ENCODE results near the gene GP1BA.
"Not testable (repeated sequence)": the region's sequence is repeated elsewhere in the genome, so short reads cannot be mapped to it uniquely, and the experiment has no call there.

The GP1BA gene

DNA sequence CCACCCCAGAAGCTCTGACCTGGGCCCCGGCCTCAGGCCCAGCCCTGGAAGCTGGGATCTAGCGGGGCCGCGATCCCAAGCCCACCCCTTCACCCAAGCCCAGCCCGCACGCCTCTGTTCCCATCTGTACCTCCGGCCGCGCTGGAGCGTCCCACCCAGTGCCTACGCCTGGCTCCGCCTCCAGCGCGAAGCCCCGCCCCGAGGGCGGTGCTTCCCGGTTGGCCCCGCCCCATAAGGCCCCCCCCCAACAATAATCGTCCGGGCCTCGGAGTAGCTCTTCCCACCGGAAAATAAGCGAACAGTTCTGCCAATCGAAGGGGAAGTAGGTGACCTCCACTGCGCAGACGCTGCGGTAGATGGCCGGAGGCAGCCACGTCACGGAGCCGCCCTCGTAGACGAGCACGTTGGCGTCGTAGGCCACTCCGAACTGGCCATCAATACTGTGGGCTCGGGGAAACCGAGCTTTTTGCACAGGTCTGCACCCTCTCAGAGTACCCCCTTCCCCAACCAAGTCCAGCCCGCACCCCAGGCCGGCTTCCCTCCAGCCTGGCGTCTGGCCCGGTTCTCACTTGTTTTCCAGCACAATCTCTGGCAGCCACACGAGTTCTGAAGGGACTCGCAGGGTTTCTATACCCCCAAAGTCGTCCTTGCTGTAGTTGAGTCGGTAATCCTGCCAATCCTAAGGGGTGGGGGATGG is 30.3 kb upstream of the GP1BA start:
- DNase-seq = peak; percentile 66

DNA sequence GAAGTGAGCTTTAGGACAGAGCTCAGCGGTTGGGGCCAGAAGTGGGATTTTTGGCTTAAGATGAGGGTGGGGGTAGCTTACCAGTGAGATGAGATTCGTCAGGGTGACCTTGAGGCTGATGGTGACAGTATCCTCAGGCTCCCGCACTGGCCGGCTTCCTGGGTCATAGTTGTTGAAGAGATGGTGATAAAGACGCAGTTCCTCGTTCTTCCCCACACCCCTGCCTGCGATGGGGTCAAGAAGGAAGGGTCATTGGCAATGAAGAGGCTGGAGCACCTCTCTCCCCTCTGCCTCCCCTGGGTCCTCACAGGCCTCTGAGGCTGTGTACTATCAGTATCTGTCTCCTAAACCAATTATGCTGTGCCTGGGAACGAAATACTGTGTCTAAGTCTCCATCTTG is 29.5 kb upstream of the GP1BA start:
- no peak for DNase-seq

DNA sequence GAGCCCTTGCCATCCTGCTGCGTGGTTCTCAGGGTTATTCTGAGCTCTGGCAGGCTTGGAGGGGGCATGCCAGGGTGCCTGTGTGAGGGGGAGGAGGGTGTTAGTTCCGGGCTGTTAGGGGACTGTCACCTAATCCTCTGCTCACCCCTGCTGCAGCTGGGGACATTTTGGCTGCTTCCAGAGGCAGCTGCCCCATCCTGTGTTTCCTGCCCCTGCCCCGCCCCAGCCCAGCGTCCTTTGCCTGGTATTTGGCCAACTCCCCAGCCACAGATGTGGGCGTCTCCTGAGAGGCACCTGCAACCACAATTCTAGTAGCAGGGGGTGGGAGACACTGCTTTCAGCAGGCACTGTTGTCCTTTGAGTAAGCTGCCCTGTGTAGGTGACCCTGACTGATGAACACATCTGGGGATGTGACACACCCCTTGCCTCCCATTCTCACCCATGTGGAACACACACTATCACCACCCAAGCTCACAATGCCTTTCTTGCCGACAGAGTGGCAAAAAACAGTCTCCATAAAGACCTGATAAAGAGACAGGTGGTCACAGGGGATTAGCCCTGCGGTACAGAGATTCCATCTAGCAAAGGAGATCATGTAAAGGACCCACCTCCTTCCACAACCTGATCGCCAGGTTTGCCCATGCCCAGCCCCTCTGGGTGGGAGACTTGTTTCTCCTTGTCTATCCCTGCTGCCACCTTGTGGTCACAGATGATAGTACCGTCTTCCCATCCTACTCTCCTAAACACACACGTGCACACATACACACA is 28.8 kb upstream of the GP1BA start, which contains the start of gene CHRNE:
Gene CHRNE, minus strand, starts transcription at position 48 of the 768 bp plus-strand sequence. Its CDS starts 35 bp downstream, at position 13.
- peak; percentile 86 for DNase-seq

DNA sequence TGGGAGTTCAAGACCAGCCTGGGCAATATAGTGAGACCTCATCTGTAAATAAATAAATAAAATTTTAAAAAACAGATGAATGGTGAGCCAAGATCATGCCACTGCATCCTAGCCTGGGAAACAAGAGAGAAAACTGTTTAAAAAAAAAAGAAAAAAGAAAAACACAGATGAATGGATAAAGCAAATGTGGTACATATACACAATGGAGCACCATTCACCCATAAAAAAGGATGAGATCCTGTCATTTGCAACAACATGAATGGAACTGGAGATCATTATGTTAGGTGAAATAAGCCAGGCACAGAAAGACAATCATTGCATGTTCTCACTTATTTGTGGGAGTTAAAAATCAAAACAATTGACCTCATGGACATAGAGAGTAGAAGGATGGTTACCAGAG is 25.4 kb upstream of the GP1BA start:
- DNase-seq = not testable (repeated sequence)

DNA sequence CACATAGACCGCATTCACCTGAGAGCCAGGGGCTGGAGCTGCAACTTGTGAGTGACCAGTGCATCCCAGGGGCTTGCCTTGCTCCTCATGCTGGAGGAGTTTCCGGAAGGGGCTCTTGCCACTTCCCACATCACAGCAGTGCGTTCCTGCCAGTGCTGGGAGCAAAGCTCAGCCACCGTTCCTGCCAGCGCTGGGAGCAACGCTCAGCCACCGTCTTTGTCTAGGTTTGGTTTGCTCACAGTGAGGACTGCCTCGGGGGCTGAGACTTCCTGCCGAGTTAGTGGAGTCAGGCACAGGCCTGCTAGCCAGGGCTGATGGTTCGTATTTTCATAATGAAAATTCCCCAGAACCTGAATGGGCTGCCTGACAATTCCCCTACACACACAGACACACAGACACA is 23.8 kb upstream of the GP1BA start:
- DNase-seq = no peak

DNA sequence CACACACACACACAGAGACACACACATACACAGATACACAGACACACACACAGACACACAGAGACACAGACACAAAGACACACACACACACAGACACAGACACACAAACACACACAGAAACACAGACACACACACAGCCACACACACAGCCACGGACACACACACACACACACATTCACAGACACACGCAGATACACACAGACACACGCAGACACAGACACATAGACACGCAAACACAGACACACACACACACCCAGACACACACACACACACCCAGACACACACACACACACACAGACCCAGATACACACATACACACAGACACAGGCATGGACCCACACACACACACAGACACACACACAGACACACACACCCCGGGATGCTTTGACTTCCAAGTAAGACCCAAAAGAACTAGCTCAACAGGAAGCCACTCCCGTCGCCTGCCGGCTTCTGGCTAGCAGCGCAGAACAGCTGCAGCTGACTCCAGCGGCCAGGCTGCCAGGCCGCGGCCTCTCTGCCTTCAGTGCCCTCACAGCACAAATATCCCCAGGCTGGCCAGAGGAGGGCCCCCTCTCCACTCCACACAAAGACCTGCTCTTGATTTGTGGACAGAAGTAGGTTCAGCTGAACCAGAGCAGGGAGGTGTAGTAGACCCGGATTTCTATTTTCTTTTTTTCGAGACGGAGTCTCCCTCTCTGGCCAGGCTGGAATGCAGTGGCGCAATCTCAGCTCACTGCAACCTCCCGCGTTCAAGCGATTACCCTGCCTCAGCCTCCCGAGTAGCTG is 23.2 kb upstream of the GP1BA start:
- peak; percentile 84 for DNase-seq

DNA sequence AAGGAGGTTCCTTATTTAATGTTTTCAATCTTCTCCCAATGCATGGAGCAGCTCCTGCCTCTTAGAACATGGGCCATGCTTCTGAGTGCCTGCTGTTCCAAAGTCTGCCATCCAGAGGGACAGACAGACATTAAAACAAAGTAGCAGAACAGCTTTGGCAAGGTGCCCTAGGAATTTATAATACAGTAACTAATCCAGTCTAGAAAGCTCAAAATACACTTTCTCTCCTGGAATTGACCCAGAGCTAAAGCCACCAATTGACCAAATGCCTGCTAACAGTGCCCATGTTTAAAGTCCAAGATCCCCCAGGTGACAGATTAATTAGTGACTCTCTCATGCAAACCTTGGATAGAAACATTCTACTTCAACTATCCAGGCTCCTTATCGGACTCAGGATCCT is 18.1 kb upstream of the GP1BA start:
- DNase-seq = no peak

DNA sequence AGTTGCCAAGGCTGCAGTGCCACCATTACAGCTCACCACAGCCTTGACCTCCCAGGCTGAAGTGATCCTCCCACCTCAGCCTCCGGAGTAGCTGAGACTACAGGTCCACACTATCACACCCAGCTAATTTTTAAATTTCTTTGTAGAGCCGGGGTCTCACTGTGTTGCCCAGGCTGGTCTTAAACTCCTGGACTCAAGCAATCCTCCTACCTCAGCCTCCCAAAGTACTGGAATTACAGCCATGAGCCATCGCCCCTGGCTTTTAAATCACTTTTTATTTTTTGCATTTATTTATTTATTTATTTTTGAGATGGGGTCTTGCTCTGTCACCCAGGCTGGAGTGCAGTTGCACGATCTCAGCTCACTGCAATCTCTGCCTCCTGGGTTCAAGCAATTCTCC is 17.5 kb upstream of the GP1BA start:
- not testable (repeated sequence) for DNase-seq

DNA sequence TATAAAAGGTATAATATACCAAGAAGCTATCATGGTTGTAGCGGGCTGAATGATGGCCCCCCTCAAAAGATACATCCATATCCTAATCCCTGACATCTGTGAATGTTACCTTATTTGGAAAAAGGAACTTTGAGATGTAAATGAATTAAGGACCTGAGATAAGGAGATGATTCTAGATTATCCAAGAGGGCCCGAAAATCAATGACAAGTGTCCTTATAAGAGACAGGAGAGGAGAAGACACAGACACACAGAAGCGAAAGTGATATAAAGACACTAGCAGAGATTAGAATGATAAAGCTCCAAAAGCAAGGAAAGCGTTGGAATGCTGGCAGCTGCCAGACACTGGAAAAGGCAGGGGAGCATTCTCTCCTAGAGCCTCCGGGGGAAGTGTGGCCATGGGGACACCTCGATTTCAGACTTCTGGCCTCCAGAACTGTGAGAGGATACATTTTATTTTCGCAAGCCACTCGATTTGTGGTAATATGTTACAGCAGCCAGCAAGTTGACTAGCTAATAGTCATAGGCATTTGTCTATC is 12.5 kb upstream of the GP1BA start:
- DNase-seq = no peak

DNA sequence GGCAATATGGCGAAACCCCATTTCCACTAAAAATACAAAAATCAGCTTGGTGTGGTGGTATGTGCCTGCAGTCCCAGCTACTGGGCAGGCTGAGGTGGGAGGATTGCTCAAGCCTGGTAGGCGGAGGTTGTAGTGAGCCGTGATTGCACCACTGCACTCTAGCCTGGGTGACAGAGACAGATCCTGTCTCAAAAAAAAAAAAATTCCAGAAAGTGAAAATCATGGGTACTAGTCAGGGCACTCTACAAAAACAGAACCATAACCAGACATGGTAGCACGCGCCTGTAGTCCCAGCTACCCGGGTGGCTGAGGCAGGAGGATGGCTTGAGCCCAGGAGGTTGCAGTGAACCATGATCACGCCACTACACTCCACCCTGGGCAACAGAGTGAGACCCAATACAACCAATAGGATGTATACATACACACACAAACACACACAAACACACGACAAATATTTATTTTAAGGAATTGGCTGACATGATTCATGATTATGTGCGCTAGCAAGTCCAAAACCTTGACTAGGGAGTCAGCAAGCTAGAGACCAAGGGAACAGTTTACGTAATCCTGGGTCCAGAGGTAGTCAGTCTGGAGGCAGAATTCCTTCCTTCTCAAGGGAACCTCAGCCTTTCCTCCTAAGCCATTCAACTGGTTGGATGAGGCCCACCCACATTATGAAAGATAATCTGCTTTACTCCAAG is 11.6 kb upstream of the GP1BA start:
- no peak for DNase-seq

DNA sequence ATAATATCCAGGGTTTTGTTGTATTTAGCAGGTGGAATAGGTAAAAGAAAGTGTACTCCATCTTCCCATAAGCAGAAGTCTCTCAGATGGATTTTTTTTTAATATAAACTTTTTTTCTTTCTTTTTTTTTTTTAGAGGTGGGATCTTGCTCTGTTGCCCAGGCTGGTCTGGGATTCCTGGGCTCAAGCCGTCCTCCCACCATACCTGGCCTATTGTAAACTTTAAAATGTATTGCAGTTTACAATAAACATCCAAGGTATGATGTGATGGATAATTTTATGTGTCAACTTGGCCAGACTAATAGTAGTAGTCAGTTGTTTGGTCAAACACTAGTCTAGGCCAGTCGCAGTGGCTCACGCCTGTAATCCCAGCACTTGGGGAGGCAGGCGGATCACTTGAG is 10.8 kb upstream of the GP1BA start:
- no peak for DNase-seq

DNA sequence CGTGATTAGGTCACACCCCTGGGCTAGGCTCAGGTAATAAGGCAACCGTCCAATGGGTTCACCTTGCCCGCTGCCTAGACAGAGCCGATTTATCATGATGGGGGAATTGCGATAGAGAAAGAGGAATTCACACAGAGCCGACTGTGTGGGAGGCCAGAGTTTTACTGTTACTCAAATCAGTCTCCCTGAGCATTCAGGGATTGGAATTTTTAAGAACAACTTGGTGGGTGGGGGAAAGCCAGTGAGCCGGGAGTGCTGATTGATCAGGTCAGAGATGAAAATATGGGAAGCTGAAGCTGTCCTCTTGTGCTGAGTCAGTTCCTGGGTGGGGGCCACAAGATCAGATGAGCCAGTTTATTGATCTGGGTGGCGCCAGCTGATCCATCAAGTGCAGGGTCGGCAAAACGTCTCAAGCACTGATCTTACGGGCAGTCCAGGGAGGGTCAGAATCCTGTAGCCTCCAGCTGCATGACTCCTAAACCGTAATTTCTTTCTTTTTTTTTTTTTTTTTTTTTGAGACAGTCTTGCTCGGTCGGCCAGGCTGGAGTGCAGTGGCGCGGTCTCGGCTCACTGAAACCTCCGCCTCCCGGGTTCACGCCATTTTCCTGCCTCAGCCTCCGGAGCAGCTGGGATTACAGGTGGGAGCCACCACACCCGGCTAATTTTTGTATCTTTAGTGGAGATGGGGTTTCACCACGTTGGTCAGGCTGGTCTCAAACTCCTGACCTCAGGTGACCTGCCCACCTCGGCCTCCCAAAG is 5.3 kb upstream of the GP1BA start:
- DNase-seq = not testable (repeated sequence)

DNA sequence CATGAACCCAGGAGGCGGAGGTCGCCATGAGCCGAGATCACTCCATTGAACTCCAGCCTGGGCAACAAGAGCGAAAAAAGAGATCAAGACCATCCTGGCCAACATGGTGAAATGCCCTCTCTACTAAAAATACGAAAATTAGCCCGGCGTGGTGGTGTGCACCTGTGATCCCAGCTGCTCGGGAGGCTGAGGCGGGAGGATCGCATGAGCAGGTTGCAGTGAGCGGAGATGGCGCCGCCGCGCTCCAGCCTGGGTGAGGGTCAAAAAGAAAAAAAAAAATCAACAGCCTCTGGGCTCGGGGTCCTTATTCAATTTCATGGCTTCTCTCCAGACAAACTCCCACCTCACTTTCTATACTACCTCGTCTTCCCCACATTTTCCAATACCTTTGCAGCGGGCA is 3.2 kb upstream of the GP1BA start:
- no peak for DNase-seq

DNA sequence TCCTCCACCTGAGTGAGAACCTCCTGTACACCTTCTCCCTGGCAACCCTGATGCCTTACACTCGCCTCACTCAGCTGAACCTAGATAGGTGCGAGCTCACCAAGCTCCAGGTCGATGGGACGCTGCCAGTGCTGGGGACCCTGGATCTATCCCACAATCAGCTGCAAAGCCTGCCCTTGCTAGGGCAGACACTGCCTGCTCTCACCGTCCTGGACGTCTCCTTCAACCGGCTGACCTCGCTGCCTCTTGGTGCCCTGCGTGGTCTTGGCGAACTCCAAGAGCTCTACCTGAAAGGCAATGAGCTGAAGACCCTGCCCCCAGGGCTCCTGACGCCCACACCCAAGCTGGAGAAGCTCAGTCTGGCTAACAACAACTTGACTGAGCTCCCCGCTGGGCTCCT is 679 bp downstream of the GP1BA start:
- no peak for DNase-seq

DNA sequence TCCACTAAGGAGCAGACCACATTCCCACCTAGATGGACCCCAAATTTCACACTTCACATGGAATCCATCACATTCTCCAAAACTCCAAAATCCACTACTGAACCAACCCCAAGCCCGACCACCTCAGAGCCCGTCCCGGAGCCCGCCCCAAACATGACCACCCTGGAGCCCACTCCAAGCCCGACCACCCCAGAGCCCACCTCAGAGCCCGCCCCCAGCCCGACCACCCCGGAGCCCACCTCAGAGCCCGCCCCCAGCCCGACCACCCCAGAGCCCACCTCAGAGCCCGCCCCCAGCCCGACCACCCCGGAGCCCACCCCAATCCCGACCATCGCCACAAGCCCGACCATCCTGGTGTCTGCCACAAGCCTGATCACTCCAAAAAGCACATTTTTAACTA is 1.6 kb downstream of the GP1BA start:
- no peak for DNase-seq

DNA sequence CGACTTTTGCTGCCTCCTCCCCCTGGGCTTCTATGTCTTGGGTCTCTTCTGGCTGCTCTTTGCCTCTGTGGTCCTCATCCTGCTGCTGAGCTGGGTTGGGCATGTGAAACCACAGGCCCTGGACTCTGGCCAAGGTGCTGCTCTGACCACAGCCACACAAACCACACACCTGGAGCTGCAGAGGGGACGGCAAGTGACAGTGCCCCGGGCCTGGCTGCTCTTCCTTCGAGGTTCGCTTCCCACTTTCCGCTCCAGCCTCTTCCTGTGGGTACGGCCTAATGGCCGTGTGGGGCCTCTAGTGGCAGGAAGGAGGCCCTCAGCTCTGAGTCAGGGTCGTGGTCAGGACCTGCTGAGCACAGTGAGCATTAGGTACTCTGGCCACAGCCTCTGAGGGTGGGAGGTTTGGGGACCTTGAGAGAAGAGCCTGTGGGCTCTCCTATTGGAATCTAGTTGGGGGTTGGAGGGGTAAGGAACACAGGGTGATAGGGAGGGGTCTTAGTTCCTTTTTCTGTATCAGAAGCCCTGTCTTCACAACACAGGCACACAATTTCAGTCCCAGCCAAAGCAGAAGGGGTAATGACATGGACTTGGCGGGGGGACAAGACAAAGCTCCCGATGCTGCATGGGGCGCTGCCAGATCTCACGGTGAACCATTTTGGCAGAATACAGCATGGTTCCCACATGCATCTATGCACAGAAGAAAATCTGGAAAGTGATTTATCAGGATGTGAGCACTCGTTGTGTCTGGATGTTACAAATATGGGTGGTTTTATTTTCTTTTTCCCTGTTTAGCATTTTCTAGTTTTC is 2.3 kb downstream of the GP1BA start:
- DNase-seq = no peak

DNA sequence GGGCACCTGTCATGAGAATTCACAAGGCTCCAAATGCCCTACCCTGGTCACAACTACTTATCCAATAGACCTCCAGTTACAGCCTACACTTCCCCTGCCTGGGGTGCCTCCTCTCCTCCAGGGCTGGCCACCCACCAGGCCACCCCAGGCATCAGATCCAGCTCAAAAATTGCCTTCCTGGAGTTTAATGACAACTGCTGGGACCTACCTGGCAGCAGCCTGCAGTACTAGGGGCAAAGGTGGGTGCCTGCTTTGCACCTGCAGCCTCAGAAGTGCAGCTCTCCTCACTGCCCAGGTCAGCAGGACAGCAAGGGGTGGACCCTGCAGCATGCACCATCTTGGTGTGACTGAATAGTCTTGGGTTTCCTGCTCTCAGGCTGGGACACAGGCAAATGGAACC is 3.6 kb downstream of the GP1BA start:
- DNase-seq = no peak

DNA sequence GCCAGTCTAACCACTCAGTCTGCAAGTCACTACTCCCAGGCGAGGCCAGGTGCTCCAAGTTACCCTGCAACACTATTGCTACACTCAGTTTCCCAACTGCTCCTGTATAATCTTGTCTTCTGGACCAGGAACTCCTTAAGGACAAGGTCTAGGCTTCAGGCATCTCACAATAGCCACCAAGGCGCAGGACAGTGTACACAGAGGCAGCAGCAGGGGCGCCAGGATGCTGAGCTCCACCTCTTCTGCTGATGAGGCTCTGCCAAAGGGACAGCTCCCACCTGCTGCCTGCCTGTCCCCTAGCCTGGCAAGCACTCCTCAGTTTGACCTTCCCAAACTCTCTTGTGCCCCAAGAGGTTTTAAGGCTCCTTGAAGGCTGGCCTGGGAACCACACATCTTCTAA is 4.4 kb downstream of the GP1BA start:
- DNase-seq = no peak

DNA sequence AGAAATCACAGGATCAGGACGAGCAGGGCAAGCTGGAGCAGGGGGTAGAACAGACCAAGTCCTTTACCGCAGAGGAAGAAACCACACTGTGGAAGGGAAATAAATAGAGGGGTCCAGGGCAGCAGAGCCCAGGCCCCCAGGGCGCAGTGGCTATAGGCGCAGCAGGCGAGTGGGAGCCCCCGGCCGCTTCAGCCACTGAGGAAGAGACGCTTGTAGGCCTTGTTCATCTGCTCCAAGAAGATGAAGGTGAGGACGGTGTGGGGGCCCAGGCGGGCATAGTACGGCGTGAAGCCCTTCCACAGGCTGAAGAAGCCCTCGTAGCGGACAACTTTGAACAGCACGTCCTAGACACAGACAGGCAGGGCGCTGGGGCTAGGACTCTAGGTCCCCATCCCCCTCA is 5.5 kb downstream of the GP1BA start:
- no peak for DNase-seq

DNA sequence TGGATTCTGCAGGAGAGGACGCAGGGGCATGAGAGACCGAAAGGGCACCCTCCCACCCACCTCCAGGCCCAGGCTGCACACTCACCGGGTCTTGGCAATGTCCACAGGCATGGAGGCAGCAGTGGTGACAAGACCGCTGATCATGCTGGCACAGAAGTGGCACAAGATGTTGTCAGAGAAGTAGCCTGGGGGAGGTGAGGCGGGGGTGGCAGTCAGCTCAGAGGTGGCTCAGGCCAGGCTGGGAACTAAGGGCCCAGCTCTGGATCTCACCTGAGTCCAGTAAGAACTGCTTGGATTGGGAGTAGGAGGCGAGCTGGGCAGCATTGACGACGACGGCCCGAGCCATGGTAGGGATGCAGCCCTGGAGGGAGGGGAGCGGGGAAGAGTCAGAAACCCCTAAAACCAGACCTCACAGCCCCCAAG is 6.0 kb downstream of the GP1BA start:
- DNase-seq = no peak

Measured in activated CD8-positive, alpha-beta memory T cell treated with anti-CD3 and anti-CD28 coated beads for 24 hours (primary cell).